GM13976 (cell line): ENCODE results near the gene STPG1.

Source experiments
- DNase-seq: peaks from one replicate; pipeline ENCODE4 v3.0.0; 2012; ENCODE audit warnings: low spot score
- CTCF ChIP-seq: IDR thresholded peaks from 2 replicates; pipeline ENCODE4 v1.5.1; 2012; ENCODE audit warnings: borderline replicate concordance, mild to moderate bottlenecking; ENCODE audit not compliant: insufficient read depth; ENCODE audit errors: extremely low read depth, missing control alignments, control extremely low read depth
- in situ Hi-C: fragments of 300-500 bp; cut with MboI; formaldehyde crosslinking; loops from one replicate; pipeline ENCODE4 v1.12.0; 2022; ENCODE audit warnings: low sequenced_read_pairs, mixed read lengths, inconsistent platforms; ENCODE audit not compliant: unreplicated experiment

The STPG1 gene

GRCh38 chr1:24406788-24407187 lies 6.8 kb downstream of the STPG1 start:
- in situ Hi-C loops, result no loop called here
- no peak for DNase-seq

GRCh38 chr1:24403806-24404205 lies 9.8 kb downstream of the STPG1 start:
- no peak for DNase-seq
- TF ChIP-seq CTCF, result no peak
- in situ Hi-C loops, result no loop called here

More at GRCh38 chr1:24406788-24407187, 6.8 kb downstream of the STPG1 start:
- no peak for TF ChIP-seq CTCF

GRCh38 chr1:24400065-24400464 lies 13.5 kb downstream of the STPG1 start:
- in situ Hi-C loops, result no loop called here
- TF ChIP-seq CTCF, result no peak
- DNase-seq, result no peak

GRCh38 chr1:24393892-24394291 lies 19.7 kb downstream of the STPG1 start:
- in situ Hi-C loops, result loop anchor here (5.0 kb wide), 1 partner anchor 192 kb away; no protein-coding TSS in a partner anchor
- no peak for TF ChIP-seq CTCF
- DNase-seq, result no peak

GRCh38 chr1:24392982-24393650 lies 20.5 kb downstream of the STPG1 start:
- in situ Hi-C loops, result loop anchor here (5.0 kb wide), 1 partner anchor 191 kb away; no protein-coding TSS in a partner anchor
- no peak for TF ChIP-seq CTCF
- no peak for DNase-seq

- TF ChIP-seq CTCF, result no peak
- in situ Hi-C loops, result loop anchor here (5.0 kb wide), 1 partner anchor 190 kb away; no protein-coding TSS in a partner anchor
- no peak for DNase-seq
Measured at GRCh38 chr1:24392604-24392946, 21.0 kb downstream of the STPG1 start.
